Skeletal muscle cell (primary cell): ENCODE results near the gene TMEM41A.

Experiments
- DNase-seq: peaks from one replicate; pipeline ENCODE4 v3.0.0-alpha.2; 2010; ENCODE audit warnings: low read depth
- H3K4me3 ChIP-seq: 2 replicates; pipeline ENCODE4 v1.5.1; 2011; ENCODE audit warnings: low read depth, mild to moderate bottlenecking, control low read depth, low read length, moderate library complexity

The TMEM41A gene

DNA sequence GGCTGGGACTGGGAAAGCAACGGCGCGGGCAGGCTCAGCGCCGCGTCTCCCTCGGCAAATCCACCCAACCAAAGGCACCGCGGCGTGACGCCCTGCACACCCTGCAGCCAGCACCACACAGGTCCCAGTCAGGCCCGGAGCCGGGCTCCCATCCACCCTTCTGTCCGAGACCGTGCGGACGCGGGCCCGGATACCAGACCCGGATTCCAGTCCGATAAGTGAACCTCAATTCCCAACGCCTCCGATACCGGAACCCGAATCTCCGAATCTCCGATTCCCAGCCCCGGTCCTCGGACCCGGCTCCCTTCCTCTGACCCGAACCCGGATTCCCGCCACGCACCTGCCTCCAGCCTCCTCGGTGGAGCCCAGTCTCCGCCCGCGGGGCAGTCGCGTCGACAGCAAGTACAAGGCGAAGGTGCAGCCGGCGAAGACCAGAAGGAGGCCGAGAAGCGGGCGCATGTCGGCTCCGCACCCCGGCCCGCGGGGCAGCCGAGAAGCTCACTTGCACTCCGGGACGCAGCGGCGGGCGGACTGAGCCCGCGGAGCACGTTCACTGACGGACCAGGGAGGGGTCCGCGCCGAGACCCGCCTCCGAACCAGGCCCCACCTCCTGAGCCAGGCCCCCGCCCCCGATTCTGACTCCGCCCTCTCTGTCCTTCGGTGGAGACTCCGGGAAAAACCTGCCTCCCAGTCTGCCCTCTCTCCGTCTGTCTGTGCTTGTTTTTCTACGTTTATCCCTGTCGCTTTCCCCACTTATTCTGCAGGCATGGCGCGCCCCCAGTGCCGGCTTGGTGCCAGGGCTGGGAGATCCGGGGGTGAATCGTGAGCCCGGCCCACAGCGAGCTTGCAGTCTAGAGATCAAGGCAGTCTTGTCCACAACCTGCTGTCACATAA is at the start of gene TMEM41A:
Gene TMEM41A, minus strand, starts transcription at position 533 of the 894 bp plus-strand sequence. Its CDS starts 74 bp downstream, at position 459.
- peak within 1 kb of the TSS; percentile 80 for H3K4me3 ChIP-seq
- peak; percentile 67 for DNase-seq

DNA sequence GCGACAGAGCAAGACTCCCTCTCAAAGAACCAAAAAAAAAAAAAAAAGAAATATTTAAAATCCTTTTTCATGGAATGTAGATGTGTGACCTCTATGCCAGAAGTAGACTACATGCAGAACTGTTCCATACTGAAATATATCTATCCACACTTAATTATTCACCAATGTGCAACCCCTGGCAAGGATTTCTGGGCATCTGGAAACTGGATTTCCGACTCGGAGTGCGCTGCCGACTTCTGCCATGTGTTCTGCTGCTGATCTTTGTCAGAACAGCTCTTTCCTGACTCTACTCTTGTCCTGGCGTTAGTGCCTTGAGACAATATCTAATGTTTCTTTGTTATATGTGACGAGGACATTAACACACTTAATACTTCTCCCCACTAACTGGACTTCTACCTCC is 41.9 kb upstream of the TMEM41A start:
- DNase-seq, result no peak
- no peak overlapping the region for H3K4me3 ChIP-seq

DNA sequence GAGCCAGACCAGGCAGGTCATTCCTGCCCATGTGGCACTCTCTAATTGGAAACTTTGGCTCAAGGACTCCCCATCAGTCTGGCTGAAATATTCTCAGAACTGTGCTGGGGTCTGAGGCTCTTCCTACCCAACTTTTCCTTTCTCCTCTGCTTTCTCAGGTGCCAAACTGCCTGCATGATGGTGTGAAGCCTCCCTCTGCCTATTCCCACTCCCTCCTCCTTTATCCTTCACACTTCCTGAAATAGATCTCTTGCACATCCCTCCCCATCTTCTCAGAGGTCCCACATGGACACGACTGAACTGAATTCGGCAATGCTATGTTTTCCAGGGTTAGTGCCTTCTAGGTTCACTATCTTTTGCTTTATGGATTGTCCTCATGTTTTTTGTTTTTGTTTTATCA is 41.1 kb upstream of the TMEM41A start:
- H3K4me3 ChIP-seq, result no peak overlapping the region
- DNase-seq, result no peak

DNA sequence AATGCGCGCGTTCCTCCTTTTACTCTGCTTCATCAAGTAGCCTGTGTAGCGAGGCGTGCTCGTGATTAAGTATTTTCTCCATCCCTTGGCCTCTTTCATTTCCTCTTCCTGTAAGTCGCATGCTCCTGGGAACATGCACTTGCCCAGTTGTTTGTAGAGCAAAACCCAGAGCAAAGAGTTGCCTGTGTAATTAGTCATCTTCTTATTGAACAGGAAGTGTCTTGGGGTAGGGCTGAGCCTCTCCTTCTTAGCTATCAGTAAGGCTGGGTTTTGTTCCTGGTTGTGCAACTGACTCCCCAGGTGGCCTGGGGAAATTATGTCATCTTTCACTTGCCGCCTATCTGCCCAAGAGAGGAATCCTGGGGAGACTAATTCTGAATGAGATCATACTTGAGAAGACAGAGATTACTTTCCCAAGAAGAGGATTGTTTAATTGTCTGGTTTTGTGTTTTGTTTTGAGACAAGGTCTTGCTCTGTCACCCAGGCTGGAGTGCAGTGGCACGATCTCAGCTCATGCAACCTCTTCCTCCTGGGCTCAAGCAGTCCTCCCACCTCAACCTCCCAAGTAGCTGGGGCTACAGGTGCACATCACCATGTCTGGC is 38.6 kb upstream of the TMEM41A start:
- no peak overlapping the region for H3K4me3 ChIP-seq
- peak; percentile 79 for DNase-seq

DNA sequence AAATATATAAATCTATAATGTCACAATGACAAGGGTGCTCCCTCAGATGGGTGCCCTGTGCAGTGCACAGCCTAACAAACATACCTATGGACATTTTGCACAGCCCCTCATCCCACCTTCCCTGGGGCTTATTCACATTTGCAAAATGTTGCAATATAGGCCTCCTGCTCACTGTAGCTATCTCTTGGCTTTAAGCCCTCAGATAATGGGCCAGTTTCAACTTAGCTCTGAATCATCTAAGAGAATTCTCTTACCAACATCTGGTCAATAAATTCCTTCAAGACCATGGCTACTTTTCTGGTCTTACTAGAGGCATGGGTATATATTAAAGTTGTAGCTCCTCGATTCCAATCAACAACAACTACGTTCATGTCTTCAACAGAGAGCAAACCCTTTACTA is 35.7 kb upstream of the TMEM41A start:
- no peak for DNase-seq
- H3K4me3 ChIP-seq, result no peak overlapping the region

DNA sequence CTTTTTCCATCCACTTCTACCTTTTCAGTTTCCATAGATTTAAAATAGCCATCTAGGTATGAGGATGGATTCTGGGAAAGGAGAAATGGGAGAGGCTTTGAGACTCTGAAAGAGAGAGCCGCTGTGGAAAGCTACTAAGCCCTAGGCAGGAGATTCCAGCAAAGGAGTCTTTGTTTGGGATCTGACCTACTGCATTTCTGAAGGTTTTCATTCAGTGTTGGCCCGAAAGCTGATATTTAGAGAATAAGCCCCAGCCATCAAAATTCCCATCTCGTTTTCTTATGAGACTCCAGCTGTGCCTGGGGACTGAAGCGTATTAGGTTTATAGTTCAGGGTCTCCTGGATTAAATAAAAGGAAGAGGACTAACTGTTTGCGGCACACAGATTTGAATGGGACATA is 34.1 kb upstream of the TMEM41A start:
- DNase-seq, result no peak
- no peak overlapping the region for H3K4me3 ChIP-seq

DNA sequence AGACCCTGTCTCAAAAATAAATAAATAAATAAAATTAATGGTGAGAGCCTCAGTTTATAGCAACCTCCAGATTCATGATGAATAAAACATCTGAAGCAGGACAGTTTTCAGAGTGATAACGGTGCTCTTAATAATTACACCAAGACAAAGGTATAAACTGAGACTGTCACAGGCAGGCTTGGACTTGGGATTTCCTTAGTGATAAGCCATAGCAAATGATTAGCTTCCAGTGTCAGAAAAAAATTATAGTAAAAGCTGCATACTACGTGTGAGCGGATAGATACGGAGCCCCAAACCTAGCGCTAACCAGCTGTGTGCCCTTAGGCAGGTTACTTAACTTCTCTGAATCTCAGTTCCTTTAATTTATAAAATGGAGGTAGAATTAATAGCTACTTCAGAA is 32.0 kb upstream of the TMEM41A start:
- H3K4me3 ChIP-seq, result no peak overlapping the region
- DNase-seq, result no peak

DNA sequence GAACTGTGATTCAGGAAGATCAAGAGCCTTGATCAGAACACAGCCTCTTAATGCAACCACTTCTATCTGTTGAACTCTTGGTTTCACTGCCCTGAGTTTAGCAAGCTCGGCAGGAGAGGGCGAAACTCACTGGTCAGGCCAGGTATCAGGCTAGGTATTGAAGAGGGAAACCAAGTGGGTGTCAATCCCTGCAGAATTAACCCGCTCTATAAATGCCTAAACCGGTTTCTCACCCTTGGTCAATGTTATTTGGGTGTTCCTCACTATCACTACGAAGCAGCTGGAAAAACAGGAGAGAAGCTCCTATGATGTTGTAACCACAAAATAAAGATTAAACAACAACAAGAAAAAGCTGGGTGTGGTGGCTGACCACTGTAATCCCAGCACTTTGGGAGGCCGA is 29.7 kb upstream of the TMEM41A start:
- H3K4me3 ChIP-seq, result no peak overlapping the region
- no peak for DNase-seq

DNA sequence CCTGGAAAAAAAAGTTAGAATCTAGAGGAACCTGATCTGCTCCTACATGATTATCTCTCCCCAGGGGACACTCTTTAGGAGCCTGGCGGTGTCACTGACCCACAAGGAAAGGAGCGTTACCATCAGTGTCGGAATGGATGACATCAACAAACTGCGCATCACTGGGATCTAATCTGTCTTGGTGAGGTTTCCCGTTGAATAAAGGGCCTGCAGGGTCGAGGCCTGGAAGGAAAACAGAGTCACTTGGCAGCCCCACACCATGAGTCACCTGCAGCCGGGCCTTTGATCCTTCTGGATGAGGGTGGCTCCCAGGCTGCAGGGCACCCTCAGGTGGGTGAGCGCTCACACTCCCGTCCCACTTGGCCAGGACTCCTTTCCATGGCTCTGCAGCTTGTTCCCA is 28.5 kb upstream of the TMEM41A start:
- no peak overlapping the region for H3K4me3 ChIP-seq
- no peak for DNase-seq

DNA sequence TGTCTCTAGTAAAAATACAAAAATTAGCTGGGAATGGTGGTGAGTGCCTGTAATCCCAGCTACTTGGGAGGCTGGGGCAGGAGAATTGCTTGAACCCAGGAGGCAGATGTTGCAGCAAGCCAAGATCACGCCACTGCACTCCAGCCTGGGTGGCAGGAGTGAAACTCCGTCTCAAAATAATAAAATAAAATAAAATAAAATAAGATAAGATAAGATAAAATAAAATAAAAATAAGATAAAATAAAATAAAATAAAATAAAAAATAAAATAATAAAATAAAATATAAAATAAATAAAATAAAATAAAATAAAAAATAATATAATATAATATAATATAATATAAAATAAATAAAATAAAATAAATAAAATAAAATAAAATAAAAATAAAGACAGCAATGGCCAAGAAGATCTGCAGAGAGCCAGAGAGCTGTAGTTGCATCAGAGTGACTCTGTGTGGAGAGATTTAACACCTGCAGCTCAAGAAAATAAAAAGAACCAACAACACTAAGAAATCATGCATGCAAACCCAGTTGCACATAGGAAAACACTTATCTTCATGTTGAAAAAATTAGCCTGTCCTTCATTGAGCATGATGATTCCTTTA is 27.6 kb upstream of the TMEM41A start:
- no peak overlapping the region for H3K4me3 ChIP-seq
- no peak for DNase-seq

DNA sequence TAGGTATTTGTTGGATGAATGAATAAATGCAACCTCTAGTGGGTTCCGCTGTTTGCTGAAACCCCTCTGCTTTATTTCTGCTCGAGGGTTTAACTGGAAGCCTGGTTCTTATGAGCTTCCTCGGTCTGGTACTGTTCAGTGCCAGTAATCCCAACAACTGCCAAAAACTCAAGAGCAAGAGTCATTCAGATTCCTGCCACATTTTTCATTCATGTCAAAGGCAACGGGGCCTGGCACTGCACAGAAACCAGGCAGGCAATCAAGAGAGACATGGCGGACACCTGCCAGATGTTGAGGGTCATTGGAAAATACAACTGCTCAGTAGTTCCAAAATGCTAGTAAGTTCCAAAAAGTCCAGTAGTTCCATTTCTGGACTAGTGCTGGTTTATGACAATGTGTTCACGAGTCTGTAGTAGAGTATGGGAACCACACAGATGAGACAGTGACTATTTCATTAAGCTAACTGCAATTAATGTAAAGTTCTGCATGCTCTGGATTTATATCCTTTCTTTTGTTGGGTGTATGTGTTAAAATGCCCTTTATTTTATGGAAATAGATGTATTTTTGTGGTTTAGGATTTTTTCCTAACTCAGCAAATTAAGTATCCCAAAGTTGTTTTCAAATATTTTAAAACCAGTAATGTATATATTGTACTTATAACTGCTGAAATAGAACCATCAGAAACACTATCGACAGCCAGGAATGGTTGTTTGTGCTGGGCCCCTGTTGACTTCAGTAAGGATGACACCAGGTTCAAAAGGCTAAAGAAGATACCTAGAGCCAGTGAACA is 22.7 kb upstream of the TMEM41A start:
- no peak overlapping the region for H3K4me3 ChIP-seq
- no peak for DNase-seq

DNA sequence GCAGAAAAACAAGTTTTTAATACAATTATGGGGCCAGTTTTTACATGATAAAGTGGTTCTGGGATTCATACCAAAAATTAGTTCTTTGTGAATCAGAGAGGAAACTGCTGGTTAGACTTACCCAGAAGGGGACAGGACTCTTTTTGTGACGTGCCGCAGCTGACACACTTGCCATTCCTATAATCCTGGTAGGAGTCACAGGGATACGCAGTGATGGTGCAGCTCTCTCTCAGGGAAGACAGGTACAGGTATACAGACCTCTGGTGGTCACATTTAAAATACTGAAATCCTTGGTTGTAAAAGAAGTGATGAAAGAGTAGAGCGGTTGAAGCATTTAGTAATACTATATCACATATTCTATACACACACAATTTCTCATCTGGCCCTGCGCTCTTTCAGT is 20.2 kb upstream of the TMEM41A start:
- H3K4me3 ChIP-seq, result no peak overlapping the region

DNA sequence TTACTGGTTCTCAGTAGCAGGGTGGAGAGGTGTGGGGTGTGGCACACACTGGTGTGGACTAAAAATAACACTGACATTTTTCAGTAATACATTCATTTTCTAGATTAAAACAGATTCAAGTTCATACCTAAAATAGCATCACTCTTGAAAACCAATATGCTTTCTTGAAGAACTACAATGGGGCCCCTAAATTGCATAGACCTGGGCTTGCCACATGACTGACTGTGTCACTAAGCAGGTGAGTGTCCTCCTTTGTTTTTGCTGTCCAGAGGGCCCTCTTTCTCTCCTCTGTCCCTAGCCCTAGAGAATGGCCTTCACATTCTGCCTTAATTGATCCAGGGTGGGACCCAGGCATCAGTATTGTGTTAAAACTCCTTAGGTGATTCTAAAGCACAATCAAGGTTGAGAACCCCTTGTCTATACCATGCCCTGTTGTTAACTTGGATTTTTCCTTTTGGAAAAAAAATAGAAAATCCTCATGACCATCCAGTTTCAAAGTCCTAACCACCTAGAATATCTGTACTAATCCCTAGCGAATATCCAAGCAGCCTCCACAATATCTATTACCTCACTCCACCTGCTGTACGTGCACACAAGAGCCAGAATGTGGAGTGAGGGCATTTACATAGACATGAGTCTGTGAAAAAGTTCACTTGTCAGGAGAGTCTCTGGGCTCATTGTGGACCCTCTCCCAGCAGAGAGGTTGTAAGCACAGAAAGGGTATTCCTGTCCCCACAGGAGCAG is 18.7 kb upstream of the TMEM41A start:
- DNase-seq, result no peak
- H3K4me3 ChIP-seq, result no peak overlapping the region

More for the DNA sequence above, 20.2 kb upstream of the TMEM41A start:
- DNase-seq, result no peak

DNA sequence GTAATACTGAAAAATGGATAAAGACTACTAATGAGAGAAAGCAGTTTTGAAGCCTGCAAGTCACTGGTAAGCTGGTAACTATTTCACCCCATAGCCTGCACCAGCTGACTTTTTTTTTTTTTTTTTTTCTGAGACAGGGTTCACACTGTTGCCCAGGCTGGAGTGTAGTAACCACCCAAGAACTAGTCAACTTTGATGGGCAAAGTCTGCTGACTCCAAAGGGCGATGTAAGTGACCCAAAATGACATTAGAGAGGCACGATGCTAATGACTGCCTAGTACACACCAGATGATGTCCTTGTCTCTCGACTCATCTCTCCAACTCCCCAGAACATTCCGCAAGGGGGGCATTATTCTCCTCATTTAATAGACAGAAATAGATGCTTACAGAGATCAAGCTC is 12.9 kb upstream of the TMEM41A start:
- no peak overlapping the region for H3K4me3 ChIP-seq
- no peak for DNase-seq

DNA sequence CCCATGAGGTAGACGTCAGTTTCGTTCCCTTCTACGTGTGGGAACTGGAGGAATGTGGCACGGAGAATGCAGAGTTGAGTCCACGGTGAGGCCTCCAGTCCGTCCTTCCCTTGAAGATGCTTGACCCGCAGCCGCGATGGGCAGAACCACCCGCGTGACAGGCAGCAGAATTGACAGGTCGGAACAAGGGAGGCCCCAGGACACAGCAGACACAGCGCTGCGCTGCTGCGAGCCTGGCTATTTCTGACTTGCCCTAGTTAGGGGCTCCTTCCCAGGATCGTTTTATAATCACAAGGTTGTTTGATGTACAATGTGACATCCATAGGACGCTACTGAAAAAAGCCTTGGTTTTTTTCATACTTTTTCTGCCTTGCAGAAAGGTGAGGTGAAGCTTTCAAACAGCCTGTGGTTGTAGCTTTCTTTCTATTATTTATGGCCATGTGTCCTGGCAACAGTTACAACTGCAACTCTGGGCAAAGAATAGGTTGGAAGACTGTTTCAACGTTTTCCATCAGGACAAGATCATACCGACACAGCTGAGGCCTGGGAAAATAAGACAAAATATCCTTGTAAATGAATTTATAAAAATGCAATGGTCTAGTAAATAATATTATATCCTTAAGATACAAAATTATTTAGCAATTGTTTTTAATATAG is 9.6 kb upstream of the TMEM41A start:
- no peak overlapping the region for H3K4me3 ChIP-seq
- no peak for DNase-seq

DNA sequence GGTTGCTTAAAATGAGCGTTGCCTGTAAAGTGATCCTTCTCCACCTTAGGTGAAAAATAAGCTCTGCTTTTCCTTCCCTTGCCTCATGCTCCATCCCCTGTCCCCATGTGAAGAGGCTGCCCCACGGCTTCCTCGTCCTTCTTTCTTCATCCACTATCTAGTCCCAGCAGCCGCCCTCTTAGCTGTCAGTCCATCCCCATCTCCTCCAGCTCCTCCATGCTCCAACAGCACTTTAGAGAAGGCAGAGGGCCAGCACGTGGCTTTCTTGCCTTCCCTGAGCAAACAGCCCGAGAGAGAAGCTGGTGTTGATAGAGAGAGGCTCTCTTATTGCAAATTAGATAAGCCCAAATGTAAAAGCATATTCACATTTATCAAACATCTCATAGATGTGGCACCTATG is 9.0 kb upstream of the TMEM41A start:
- H3K4me3 ChIP-seq, result no peak overlapping the region
- DNase-seq, result no peak

DNA sequence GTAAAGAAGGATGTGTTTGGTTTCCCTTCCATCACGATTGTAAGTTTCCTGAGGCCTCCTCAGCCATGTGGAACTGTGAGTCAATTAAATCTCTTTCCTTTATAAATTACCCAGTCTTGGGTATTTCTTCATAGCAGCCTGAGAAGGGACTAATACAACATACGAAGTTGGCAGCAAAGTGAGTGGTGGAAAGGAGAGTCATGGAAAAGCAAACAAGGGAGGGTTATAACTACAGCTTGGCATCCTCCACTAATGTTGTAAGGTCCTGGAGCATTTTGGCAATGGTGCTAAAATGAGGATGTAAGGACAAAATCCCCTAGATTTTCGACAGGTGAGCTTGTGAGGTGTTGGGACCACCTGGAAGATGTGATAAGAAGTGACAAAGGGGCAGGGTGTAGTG is 5.8 kb upstream of the TMEM41A start:
- DNase-seq, result no peak
- no peak overlapping the region for H3K4me3 ChIP-seq

DNA sequence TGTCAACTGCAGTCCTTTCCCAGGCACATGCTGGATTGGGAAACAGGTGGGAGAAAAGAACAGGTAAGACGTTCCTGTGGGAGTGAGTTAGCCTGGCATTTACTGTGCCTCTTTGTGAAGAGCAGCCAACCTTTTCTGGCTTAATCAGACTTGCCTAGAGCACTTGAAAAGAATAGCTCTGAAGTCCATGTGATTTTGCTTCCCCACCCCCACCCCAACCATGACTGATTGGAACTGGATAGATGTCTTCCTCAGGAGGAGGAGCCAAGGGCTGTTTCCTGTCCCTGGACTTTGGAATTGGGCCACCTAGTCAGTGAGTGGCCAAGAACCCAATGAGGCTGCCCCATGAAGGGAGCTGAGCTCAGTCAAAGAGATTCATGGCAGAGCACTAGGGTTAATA is 4.7 kb upstream of the TMEM41A start:
- DNase-seq, result no peak
- no peak overlapping the region for H3K4me3 ChIP-seq

DNA sequence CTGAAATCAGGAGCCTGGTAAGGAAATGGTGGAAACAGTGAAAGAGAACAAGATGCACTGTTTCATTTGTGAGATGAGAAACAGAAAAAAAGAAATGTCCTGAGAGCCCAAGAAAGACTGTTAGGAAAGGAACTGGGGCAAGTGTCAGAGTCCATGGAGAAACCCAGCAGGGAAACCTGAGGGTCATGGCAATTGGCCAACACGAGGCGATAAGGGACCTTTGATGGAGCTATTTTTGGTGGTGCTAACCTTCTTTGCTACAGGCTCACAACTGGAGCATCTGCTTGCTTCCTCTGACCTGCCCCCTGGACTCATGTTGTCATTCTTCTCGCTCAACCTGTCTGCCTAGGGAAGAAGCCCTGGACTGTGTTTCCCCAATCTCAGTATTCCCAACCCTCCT is 4.2 kb upstream of the TMEM41A start:
- H3K4me3 ChIP-seq, result no peak overlapping the region

More for the DNA sequence above, 4.2 kb upstream of the TMEM41A start:
- DNase-seq, result no peak
